ENCODE data around the gene FXYD4.
A peak's percentile ranks its signal among the peaks of the same experiment; 100 is the strongest.

Gene FXYD4

DNA sequence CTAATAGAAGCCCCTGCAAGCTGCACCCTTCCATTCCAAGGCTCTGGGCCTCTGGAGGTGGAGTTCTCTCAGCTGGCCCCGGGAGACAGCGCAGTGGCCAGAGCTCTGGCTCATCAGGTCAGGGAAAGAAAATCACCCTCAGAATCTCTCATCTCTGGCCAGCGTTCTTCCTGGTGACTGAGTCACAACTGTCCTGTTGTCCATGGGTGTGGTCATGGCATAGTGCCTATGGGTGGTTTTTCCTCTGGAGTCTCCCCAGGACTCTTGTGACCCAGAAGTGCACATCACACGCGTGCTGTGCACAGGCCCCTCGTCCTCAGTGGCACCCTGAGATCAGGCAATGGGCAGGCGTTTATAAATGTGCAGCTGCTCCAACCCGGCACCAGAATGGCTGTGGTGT, 27.4 kb upstream of the FXYD4 start:
- H3K9ac ChIP-seq (ENCODE audit: low read length): no peak overlapping the region
- peaks cover 16% of the 10 kb centered on the region for H3K27me3 ChIP-seq (replicated peaks; ENCODE audit: control insufficient read depth, insufficient read depth, low read length)
- H3K4me1 ChIP-seq (ENCODE audit: control insufficient read depth, insufficient read depth, low read length): no peaks in the 10 kb centered on the region
- H3K36me3 ChIP-seq (ENCODE audit: control insufficient read depth, insufficient read depth, low read length, severe bottlenecking): no peaks in the 10 kb centered on the region
- no peak overlapping the region for H3K4me3 ChIP-seq (ENCODE audit: low read length)
- no peaks in the 10 kb centered on the region for H3K9me3 ChIP-seq (ENCODE audit: control insufficient read depth, low read length)
- DNase-seq (ENCODE audit: low read depth): no peak

- peaks cover 14% of the 10 kb centered on the region for H3K27me3 ChIP-seq (replicated peaks; ENCODE audit: control insufficient read depth, insufficient read depth, low read length)
- H3K36me3 ChIP-seq (ENCODE audit: control insufficient read depth, insufficient read depth, low read length, severe bottlenecking): no peaks in the 10 kb centered on the region
- H3K9ac ChIP-seq (ENCODE audit: low read length): no peak overlapping the region
- H3K4me1 ChIP-seq (ENCODE audit: control insufficient read depth, insufficient read depth, low read length): no peaks in the 10 kb centered on the region
- no peak overlapping the region for H3K4me3 ChIP-seq (ENCODE audit: low read length)
- no peaks in the 10 kb centered on the region for H3K9me3 ChIP-seq (ENCODE audit: control insufficient read depth, low read length)
- no peak for DNase-seq (ENCODE audit: low read depth)
These were observed 23.4 kb upstream of the FXYD4 start for GRCh38 chr10:43347997-43348396.

DNA sequence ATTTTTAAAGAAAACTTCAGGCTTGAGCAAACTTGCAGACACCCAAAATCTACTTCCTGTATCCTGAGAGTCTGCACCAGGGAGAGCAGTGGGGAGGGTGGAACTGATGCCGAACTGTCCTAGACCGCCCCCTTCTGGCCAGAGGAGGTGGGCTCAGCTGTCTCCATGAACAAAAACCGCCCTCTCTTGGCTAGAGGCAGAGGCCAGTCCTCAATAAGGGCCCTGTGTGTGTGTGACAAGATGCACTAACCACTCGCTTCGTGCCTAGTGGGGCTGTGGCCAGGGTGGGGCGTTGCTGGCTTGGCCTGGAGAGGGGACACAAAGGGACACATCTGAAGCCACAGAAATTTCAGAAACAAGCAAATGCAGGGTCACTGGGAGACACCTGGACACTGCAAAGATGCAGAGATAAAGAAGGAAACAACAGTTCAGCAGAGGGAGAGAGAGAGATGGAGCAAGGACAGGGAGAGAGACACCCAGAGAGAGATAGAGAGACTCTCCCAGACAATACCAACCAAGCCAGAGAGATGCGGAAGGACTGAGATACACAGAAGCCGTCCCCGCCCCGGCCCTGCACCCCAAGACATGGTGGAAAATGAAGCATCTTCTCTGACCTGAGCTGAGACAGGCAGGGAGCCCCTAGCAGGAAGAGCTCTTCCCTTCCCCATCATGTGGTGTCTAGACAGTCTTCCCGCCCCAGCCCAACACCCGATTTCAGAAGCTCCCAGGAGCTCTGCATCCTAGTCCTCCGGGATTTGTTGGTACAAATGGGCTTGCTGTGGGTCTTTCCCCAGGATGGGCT, 22.7 kb upstream of the FXYD4 start:
- Histone ChIP-seq H3K9me3 (ENCODE audit: control insufficient read depth, low read length) (no peaks in the 10 kb centered on the region), H3K36me3 (ENCODE audit: control insufficient read depth, insufficient read depth, low read length, severe bottlenecking) (no peaks in the 10 kb centered on the region), H3K4me1 (ENCODE audit: control insufficient read depth, insufficient read depth, low read length) (no peaks in the 10 kb centered on the region), H3K4me3 (ENCODE audit: low read length) (no peak overlapping the region), H3K27me3 (replicated peaks; ENCODE audit: control insufficient read depth, insufficient read depth, low read length) (peaks cover 14% of the 10 kb centered on the region), H3K9ac (ENCODE audit: low read length) (no peak overlapping the region)
- DNase-seq (ENCODE audit: low read depth): peak; percentile 88

- Histone ChIP-seq H3K36me3 (ENCODE audit: control insufficient read depth, insufficient read depth, low read length, severe bottlenecking) (no peaks in the 10 kb centered on the region), H3K27me3 (replicated peaks; ENCODE audit: control insufficient read depth, insufficient read depth, low read length) (peaks cover 14% of the 10 kb centered on the region)
- no peak for DNase-seq (ENCODE audit: low read depth)
These were observed 21.3 kb upstream of the FXYD4 start for GRCh38 chr10:43350156-43350555.

DNA sequence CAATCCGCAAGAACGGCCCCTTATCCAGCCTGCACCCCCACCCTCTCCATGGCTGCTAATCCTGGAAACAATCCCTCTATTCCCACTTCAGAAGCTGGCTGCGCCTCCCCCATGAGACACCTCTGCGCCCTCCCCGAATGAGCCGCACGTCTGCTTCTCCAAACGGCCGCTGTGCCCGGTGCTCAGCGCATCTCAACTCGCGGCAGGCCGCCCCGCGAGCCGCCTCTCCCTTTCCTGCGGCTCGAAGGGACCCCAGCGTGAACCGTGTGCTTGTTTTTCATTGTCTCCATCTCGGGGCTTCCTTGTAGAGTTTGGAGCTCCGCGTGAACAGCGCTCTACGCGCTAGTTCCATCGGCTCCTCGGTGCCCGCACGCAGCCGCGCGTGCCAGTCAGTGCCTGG, 20.8 kb upstream of the FXYD4 start:
- no peaks in the 10 kb centered on the region for H3K9me3 ChIP-seq (ENCODE audit: control insufficient read depth, low read length)
- no peak for DNase-seq (ENCODE audit: low read depth)
- H3K36me3 ChIP-seq (ENCODE audit: control insufficient read depth, insufficient read depth, low read length, severe bottlenecking): no peaks in the 10 kb centered on the region

More at GRCh38 chr10:43350156-43350555, 21.3 kb upstream of the FXYD4 start:
- Histone ChIP-seq H3K9ac (ENCODE audit: low read length) (no peak overlapping the region), H3K4me3 (ENCODE audit: low read length) (no peak overlapping the region), H3K4me1 (ENCODE audit: control insufficient read depth, insufficient read depth, low read length) (no peaks in the 10 kb centered on the region), H3K9me3 (ENCODE audit: control insufficient read depth, low read length) (no peaks in the 10 kb centered on the region)

DNA sequence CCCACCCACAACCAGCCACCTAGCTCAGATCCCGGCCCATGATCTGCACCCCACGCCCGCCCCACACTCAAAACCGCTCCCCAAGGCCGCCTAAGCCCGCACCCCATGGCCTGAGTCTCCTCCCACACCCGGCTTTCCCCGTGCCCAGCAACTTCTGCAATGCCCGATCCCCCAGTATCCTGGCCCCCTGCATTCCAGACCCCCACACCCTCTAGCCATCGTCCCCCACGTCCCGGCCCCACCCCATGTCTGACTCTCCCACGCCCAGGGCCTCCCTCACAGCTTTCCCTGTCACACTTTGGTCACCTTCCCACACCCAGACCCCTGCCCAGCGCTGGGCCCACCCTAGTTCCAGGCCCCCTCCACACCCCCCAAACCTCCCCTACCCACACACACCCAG, 20.1 kb upstream of the FXYD4 start:
- no peaks in the 10 kb centered on the region for H3K36me3 ChIP-seq (ENCODE audit: control insufficient read depth, insufficient read depth, low read length, severe bottlenecking)
- no peak overlapping the region for H3K9ac ChIP-seq (ENCODE audit: low read length)
- H3K4me3 ChIP-seq (ENCODE audit: low read length): no peak overlapping the region
- peaks cover 14% of the 10 kb centered on the region for H3K27me3 ChIP-seq (replicated peaks; ENCODE audit: control insufficient read depth, insufficient read depth, low read length)
- no peaks in the 10 kb centered on the region for H3K4me1 ChIP-seq (ENCODE audit: control insufficient read depth, insufficient read depth, low read length)
- no peak for DNase-seq (ENCODE audit: low read depth)
- H3K9me3 ChIP-seq (ENCODE audit: control insufficient read depth, low read length): no peaks in the 10 kb centered on the region

More for the DNA sequence above, 20.8 kb upstream of the FXYD4 start:
- Histone ChIP-seq H3K4me1 (ENCODE audit: control insufficient read depth, insufficient read depth, low read length) (no peaks in the 10 kb centered on the region), H3K27me3 (replicated peaks; ENCODE audit: control insufficient read depth, insufficient read depth, low read length) (peaks cover 14% of the 10 kb centered on the region), H3K4me3 (ENCODE audit: low read length) (peak overlapping the region; percentile 37), H3K9ac (ENCODE audit: low read length) (no peak overlapping the region)

DNA sequence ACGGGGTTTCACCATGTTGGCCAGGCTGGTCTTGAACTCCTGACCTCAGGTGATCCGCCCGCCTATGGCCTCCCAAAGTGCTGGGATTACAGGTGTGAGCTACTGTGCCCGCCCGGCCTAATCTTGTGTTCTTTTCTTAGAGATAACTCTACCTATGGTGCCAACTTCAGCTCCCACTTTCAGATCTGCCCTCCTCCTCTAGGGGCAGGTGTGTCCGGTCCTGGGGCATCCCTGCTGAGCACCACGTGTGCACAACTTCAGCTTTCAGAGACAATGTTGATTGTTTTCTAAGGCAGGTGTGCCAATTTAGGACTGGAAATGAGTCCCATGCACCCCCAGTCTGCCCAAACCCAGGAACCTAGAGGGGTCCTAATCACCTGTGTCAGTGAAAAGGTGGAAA, 18.5 kb upstream of the FXYD4 start:
- Histone ChIP-seq H3K9me3 (ENCODE audit: control insufficient read depth, low read length) (no peaks in the 10 kb centered on the region), H3K36me3 (ENCODE audit: control insufficient read depth, insufficient read depth, low read length, severe bottlenecking) (no peaks in the 10 kb centered on the region), H3K9ac (ENCODE audit: low read length) (no peak overlapping the region), H3K27me3 (replicated peaks; ENCODE audit: control insufficient read depth, insufficient read depth, low read length) (peaks cover 14% of the 10 kb centered on the region), H3K4me3 (ENCODE audit: low read length) (no peak overlapping the region), H3K4me1 (ENCODE audit: control insufficient read depth, insufficient read depth, low read length) (no peaks in the 10 kb centered on the region)
- DNase-seq (ENCODE audit: low read depth): no peak

DNA sequence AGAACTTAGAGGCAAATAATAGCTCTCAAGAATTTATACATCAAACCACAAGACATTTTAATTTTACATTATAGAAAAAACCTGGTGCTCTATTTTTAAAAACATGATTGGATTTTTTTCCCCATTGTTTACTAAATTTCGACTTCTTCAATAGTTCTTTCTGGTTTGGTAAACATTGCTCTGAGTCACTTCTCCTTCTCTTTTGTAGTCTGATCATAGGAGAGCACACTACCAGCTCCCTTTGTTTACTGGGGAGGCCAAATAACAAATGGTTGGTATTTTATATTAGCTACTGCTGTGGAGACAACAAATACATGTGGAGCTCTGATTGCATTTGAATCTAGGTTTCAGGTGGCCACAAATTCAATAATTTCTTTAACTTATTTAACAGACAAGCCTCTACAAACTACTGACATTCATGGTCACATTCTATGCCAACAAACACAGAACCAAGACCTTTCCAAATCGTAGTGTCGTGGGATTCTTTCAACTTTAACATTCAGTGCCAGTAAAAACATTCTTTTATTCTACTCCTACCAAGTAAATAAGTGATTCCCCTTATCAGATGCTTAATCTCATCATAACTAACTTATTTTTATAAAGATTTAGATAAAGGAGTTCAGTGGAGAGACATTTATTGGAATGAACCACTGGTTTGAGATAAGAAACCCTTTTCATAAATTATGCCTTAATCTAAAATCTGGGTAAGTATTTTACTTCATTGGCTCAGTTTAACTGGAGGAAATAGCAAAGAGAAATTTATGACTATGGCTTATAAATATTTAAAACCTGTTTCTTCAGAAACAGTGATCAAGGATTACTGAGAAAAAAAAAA, 17.7 kb upstream of the FXYD4 start:
- no peak overlapping the region for H3K9ac ChIP-seq (ENCODE audit: low read length)
- no peaks in the 10 kb centered on the region for H3K9me3 ChIP-seq (ENCODE audit: control insufficient read depth, low read length)
- no peaks in the 10 kb centered on the region for H3K4me1 ChIP-seq (ENCODE audit: control insufficient read depth, insufficient read depth, low read length)
- H3K27me3 ChIP-seq (replicated peaks; ENCODE audit: control insufficient read depth, insufficient read depth, low read length): peaks cover 14% of the 10 kb centered on the region
- no peak overlapping the region for H3K4me3 ChIP-seq (ENCODE audit: low read length)
- H3K36me3 ChIP-seq (ENCODE audit: control insufficient read depth, insufficient read depth, low read length, severe bottlenecking): no peaks in the 10 kb centered on the region
- DNase-seq (ENCODE audit: low read depth): peak; percentile 14

DNA sequence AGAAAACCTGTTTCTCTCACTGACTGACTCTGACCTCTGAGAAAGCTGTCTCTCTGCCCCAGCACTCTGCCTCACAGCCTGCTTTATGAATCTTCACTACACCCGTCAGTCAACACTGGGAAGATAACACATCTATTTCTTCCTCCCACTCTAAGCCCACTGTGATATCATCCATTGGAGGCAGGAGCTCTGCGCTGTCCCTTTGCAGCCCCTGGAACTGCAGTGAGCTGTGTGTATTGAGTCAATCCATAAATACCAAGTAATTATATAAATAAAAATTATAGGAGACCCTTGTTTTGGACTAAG, 17.2 kb upstream of the FXYD4 start:
- DNase-seq (ENCODE audit: low read depth): no peak
- no peaks in the 10 kb centered on the region for H3K4me1 ChIP-seq (ENCODE audit: control insufficient read depth, insufficient read depth, low read length)
- H3K4me3 ChIP-seq (ENCODE audit: low read length): no peak overlapping the region
- no peak overlapping the region for H3K9ac ChIP-seq (ENCODE audit: low read length)
- no peaks in the 10 kb centered on the region for H3K36me3 ChIP-seq (ENCODE audit: control insufficient read depth, insufficient read depth, low read length, severe bottlenecking)
- H3K27me3 ChIP-seq (replicated peaks; ENCODE audit: control insufficient read depth, insufficient read depth, low read length): peaks cover 14% of the 10 kb centered on the region
- H3K9me3 ChIP-seq (ENCODE audit: control insufficient read depth, low read length): no peaks in the 10 kb centered on the region

GRCh38 chr10:43354879-43355380, 16.5 kb upstream of the FXYD4 start:
- Histone ChIP-seq H3K9ac (ENCODE audit: low read length) (no peak overlapping the region), H3K4me3 (ENCODE audit: low read length) (no peak overlapping the region), H3K9me3 (ENCODE audit: control insufficient read depth, low read length) (no peaks in the 10 kb centered on the region), H3K27me3 (replicated peaks; ENCODE audit: control insufficient read depth, insufficient read depth, low read length) (peaks cover 10% of the 10 kb centered on the region), H3K36me3 (ENCODE audit: control insufficient read depth, insufficient read depth, low read length, severe bottlenecking) (no peaks in the 10 kb centered on the region), H3K4me1 (ENCODE audit: control insufficient read depth, insufficient read depth, low read length) (no peaks in the 10 kb centered on the region)
- DNase-seq (ENCODE audit: low read depth): no peak

DNA sequence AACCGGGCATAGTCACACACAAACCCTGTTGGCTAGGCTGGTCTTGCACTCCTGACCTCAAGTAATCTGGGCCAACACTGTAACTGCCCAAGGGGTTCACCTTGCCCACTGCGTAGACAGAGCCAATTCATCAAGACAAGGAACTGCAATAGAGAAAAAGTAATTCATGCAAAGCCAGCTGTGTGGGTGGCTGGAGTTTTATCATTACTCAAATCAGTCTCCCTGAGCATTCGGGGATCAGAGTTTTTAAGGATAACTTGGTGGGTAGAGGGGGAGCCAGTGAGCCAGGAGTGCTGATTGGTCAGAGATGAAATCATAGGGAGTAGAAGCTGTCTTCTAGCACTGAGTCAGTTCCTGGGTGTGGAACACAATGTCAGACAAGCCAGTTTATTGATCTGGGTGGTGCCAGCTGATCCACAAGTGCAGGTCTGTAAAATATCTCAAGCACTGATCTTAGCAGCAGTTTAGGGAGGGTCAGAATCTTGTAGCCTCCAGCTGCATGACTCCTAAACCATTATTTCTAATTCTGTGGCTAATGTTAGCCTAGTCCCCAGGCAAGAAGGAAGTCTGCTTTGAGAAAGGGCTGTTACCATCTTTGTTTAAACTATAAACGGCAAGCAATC, 15.6 kb upstream of the FXYD4 start:
- peak; percentile 22 for DNase-seq (ENCODE audit: low read depth)
- H3K36me3 ChIP-seq (ENCODE audit: control insufficient read depth, insufficient read depth, low read length, severe bottlenecking): no peaks in the 10 kb centered on the region

More for the DNA sequence above, 15.6 kb upstream of the FXYD4 start:
- no peak overlapping the region for H3K4me3 ChIP-seq (ENCODE audit: low read length)
- H3K9ac ChIP-seq (ENCODE audit: low read length): no peak overlapping the region
- H3K27me3 ChIP-seq (replicated peaks; ENCODE audit: control insufficient read depth, insufficient read depth, low read length): peaks cover 1% of the 10 kb centered on the region
- no peaks in the 10 kb centered on the region for H3K9me3 ChIP-seq (ENCODE audit: control insufficient read depth, low read length)
- H3K4me1 ChIP-seq (ENCODE audit: control insufficient read depth, insufficient read depth, low read length): no peaks in the 10 kb centered on the region
